Naive thymus-derived CD4-positive, alpha-beta T cell (primary cell): Measurements from ENCODE around the gene HM13. TPM values are rescaled to one million over a fixed set of nuclear protein-coding genes. Genes with fewer than 3 reads are reported as not detected.
"Not testable (repeated sequence)": the region's sequence is repeated elsewhere in the genome, so short reads cannot be mapped to it uniquely, and the experiment has no call there.

Experiments used
- ATAC-seq: fragments of 150-1000 bp; cut with Tn5 transposase; 2 replicates; pipeline ENCODE4 v1.10.0; 2021; ENCODE audit warnings: mild to moderate bottlenecking, moderate library complexity
- CTCF ChIA-PET: fragments of 350-600 bp; sonication (Branson Sonifier 250); formaldehyde crosslinking; loops from one replicate; lab custom pipeline; 2021; ENCODE audit warnings: antibody characterized with exemption; lab: Charles Lee
- POLR2A ChIA-PET: fragments of 350-600 bp; sonication (Branson Sonifier 250); formaldehyde crosslinking; loops from one replicate; lab custom pipeline; 2021; ENCODE audit warnings: antibody characterized with exemption, inconsistent platforms; lab: Charles Lee
- DNase-seq, 9 donors: peaks; one replicate each; pipeline versions ENCODE4 v3.0.0 to v3.0.0-alpha.2; 2020 to 2022; ENCODE audit warnings: mixed read lengths in 1 of 9
- H3K27ac ChIP-seq: one replicate; pipeline ENCODE4 v1.7.0; 2013; ENCODE audit warnings: mild to moderate bottlenecking, low read depth, low read length, moderate library complexity
- H3K27me3 ChIP-seq, 2 donors: one replicate each; pipeline ENCODE4 v1.7.0; 2013; ENCODE audit warnings: low read length in 2 of 2, mild to moderate bottlenecking in 2 of 2, moderate library complexity in 2 of 2; ENCODE audit not compliant: control insufficient read depth in 2 of 2, insufficient read depth in 2 of 2
- H3K36me3 ChIP-seq, 3 experiments: 1 replicate in 2 of 3; 2 replicates in 1 of 3; pipeline ENCODE4 v1.7.0; 2013; ENCODE audit warnings: low read length in 3 of 3, mild to moderate bottlenecking in 3 of 3, moderate library complexity in 1 of 3; ENCODE audit not compliant: insufficient read depth in 3 of 3, control insufficient read depth in 2 of 3
- H3K4me1 ChIP-seq, 2 donors: one replicate each; pipeline ENCODE4 v1.7.0; 2013; ENCODE audit warnings: low read length in 2 of 2, mild to moderate bottlenecking in 2 of 2, moderate library complexity in 1 of 2; ENCODE audit not compliant: control insufficient read depth in 2 of 2, insufficient read depth in 2 of 2
- H3K4me3 ChIP-seq: 2 replicates; pipeline ENCODE4 v1.7.0; 2013; ENCODE audit warnings: mild to moderate bottlenecking, low read length
- H3K9me3 ChIP-seq, 3 experiments: 1 replicate in 2 of 3; 2 replicates in 1 of 3; pipeline ENCODE4 v1.7.0; 2013; ENCODE audit warnings: low read length in 3 of 3; ENCODE audit not compliant: control insufficient read depth in 2 of 3
- H3K27ac Mint-ChIP-seq, 9 donors: one replicate each; pipeline ENCODE4 v1.8.0; 2020 to 2022; ENCODE audit warnings: mixed read lengths in 9 of 9, mild to moderate bottlenecking in 8 of 9, moderate library complexity in 5 of 9, inconsistent platforms in 2 of 9
- H3K27me3 Mint-ChIP-seq, 5 donors: one replicate each; pipeline ENCODE4 v1.8.0; 2021 to 2022; ENCODE audit warnings: mixed read lengths in 5 of 5, mild to moderate bottlenecking in 1 of 5
- H3K36me3 Mint-ChIP-seq, 5 donors: one replicate each; pipeline ENCODE4 v1.8.0; 2020 to 2022; ENCODE audit warnings: mixed read lengths in 5 of 5, mild to moderate bottlenecking in 3 of 5, inconsistent platforms in 1 of 5
- H3K4me1 Mint-ChIP-seq, 7 donors: one replicate each; pipeline ENCODE4 v1.8.0; 2020 to 2022; ENCODE audit warnings: mixed read lengths in 7 of 7, mild to moderate bottlenecking in 3 of 7, inconsistent platforms in 1 of 7
- H3K4me3 Mint-ChIP-seq, 10 donors: one replicate each; pipeline ENCODE4 v1.8.0; 2020 to 2022; ENCODE audit warnings: mild to moderate bottlenecking in 10 of 10, mixed read lengths in 10 of 10, moderate library complexity in 6 of 10, inconsistent platforms in 2 of 10
- H3K9me3 Mint-ChIP-seq, 11 donors: one replicate each; pipeline ENCODE4 v1.8.0; 2020 to 2022; ENCODE audit warnings: mixed read lengths in 11 of 11, mild to moderate bottlenecking in 4 of 11, inconsistent platforms in 1 of 11, moderate library complexity in 1 of 11
- intact Hi-C, 2 donors: fragments of 100-400 bp; cut with micrococcal nuclease; formaldehyde crosslinking; loops; one replicate each; pipeline ENCODE4 v1.15.1; 2023
- polyA plus RNA-seq, 2 donors: library from polyadenylated mRNA; unstranded; fragments of 300-500 nt; fragmentation: Illumina TruSeq; gene quantifications; one replicate each; pipeline ENCODE4 v1.2.3, GENCODE V29; 2021
- total RNA-seq, 6 experiments: library from RNA in 5 of 6; stranded (reverse) in 5 of 6; gene quantifications; 1 replicate in 5 of 6; 2 replicates in 1 of 6; pipeline ENCODE4 v1.2.3 and lab custom pipeline; 2021 to 2026

The HM13 gene
- total RNA-seq (100 to 1,000 TPM; 102 to 197 (median 133) TPM), polyA plus RNA-seq (100 to 1,000 TPM; 109 to 140 TPM), total RNA-seq (lab: John Stamatoyannopoulos, UW) (53.3 reads per million, percentile 72 among the genes with 10 or more reads in this experiment)

GRCh38 chr20:31514154-31515071, at the start of gene HM13:
HM13 (plus strand) TSS chr20:31514442; CDS start chr20:31514552, 110 bp downstream.
- Mint-ChIP-seq H3K4me3 (peak within 1 kb of the TSS in 3 of 10 donors; percentile 48 to 77 (median 75)), H3K9me3 (no peaks in the 10 kb centered on the region)

DNA sequence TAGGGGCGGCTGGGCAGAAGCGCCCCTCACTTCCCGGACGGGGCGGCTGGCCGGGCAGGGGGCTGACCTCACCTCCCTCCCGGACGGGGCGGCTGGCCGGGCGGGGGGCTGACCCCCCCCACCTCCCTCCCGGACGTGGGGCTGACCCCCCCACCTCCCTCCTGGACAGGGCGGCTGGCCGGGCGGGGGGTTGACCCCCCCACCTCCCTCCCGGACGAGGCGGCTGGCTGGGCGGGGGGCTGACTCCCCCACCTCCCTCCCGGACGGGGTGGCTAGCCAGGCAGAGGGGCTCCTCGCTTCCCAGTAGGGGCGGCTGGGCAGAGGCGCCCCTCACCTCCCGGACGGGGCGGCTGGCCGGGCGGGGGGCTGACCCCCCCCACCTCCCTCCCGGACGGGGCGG, 43.3 kb upstream of the HM13 start:
- DNase-seq, intact Hi-C loops, H3K27ac ChIP-seq, H3K9me3 ChIP-seq, POLR2A ChIA-PET, H3K36me3 Mint-ChIP-seq, CTCF ChIA-PET, H3K27ac Mint-ChIP-seq, H3K4me3 Mint-ChIP-seq, H3K36me3 ChIP-seq, H3K27me3 ChIP-seq, H3K4me3 ChIP-seq, ATAC-seq, H3K4me1 ChIP-seq: not testable (repeated sequence)
- H3K4me1 Mint-ChIP-seq = peaks cover 0 to 13% (median 3%) of the 10 kb centered on the region in 7 donors
- H3K27me3 Mint-ChIP-seq = peaks cover 25 to 30% (median 26%) of the 10 kb centered on the region in 5 donors
- H3K9me3 Mint-ChIP-seq = peaks cover 0 to 10% (median 4%) of the 10 kb centered on the region in 11 donors

More at GRCh38 chr20:31514154-31515071, at the start of gene HM13:
- Histone ChIP-seq H3K9me3 (no peaks in the 10 kb centered on the region), H3K4me1 (peaks cover 26% of the 10 kb centered on the region in 2 donors), H3K36me3 (peaks cover 0 to 9% (median 0%) of the 10 kb centered on the region in 3 experiments), H3K27me3 (no peaks in the 10 kb centered on the region), H3K27ac (peak within 1 kb of the TSS; percentile 83), H3K4me3 (peak within 1 kb of the TSS; percentile 90)
- Mint-ChIP-seq H3K27ac (peak within 1 kb of the TSS in 4 of 9 donors; percentile 80 to 92 (median 87)), H3K4me1 (peaks cover 5 to 13% (median 9%) of the 10 kb centered on the region in 7 donors), H3K36me3 (peaks cover 0 to 5% (median 0%) of the 10 kb centered on the region in 5 donors), H3K27me3 (peaks cover 0 to under 1% (median 0%) of the 10 kb centered on the region in 5 donors)
- peak; percentile 79 to 89 (median 88) for DNase-seq
- intact Hi-C loops = loop anchor here (1.0 to 10.0 kb wide), 9 partner anchors 33 to 1230 kb away; partner anchors contain the start of genes ID1 (in 2 of the 2) and BCL2L1 (in 1 of the 2)
- ATAC-seq = peak; percentile 96
- POLR2A ChIA-PET = interaction anchor here (0.6 kb wide), 1 partner anchor 54 kb away, joined by 3 read pairs; no protein-coding TSS in a partner anchor
- CTCF ChIA-PET = interaction anchor here (1.0 to 1.2 kb wide), 2 partner anchors 11 to 54 kb away, joined by 3 read pairs; no protein-coding TSS in a partner anchor

DNA sequence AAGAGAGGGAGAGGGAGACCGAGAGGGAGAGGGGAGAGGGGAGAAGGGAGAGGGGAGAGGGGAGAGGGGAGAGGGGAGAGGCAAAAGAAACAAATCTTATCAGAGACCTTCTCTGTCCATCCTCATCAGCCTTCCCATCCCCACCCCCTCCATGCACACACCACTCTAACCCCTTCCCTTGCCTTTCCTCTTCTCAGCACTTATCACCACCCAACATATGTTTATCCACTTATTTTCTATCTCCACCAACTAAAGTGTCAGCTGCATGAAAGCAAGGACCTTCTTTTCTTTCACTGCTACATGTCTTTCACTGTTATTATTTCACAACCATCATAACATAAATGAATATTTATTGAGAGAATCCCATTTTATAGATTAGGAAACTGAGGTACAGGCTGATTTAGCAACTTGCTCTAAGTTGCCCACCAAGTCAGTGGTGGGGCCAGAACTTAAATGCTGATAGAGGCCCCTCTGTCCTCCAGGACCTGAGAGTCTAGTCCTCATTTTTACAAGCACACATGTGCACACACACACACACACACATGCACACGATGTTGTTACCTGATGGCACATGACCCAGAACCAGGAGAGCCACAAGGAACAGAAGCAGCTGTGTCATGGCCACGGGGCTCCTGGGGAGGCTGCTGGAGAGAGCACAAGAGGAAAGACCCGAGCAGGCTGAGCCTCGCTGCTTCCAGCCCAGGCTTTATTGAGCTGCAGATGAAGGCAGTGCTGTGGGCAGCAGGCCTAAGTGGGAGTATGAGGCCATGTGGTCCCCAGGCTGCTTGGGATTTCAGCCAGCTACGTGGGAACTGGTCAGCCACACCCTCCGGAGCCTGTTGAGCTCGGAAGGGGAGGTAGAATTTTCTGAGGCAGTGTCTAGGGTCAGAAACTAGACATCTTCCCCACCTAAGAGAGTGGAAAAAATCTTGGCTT, 41.6 kb upstream of the HM13 start:
- intact Hi-C loops = no loop called here
- Mint-ChIP-seq H3K27me3 (peaks cover 35 to 43% (median 41%) of the 10 kb centered on the region in 5 donors), H3K36me3 (peaks cover 0 to 6% (median 4%) of the 10 kb centered on the region in 5 donors), H3K27ac (no peak overlapping the region), H3K4me1 (peaks cover 0 to 13% (median 3%) of the 10 kb centered on the region in 7 donors), H3K4me3 (no peak overlapping the region), H3K9me3 (peaks cover 0 to 11% (median 4%) of the 10 kb centered on the region in 11 donors)
- ChIA-PET CTCF (no interaction called here), POLR2A (no interaction called here)
- no peaks in the 10 kb centered on the region for H3K36me3 ChIP-seq
- H3K4me3 ChIP-seq = no peak overlapping the region
- H3K4me1 ChIP-seq = no peaks in the 10 kb centered on the region
- no peak overlapping the region for H3K27ac ChIP-seq
- H3K9me3 ChIP-seq = no peaks in the 10 kb centered on the region
- H3K27me3 ChIP-seq = peaks cover 0 to 5% of the 10 kb centered on the region in 2 donors
- no peak for DNase-seq
- no peak for ATAC-seq

GRCh38 chr20:31473331-31474096, 40.7 kb upstream of the HM13 start:
- no peaks in the 10 kb centered on the region for H3K4me1 ChIP-seq
- H3K4me1 Mint-ChIP-seq = peaks cover 0 to 13% (median 3%) of the 10 kb centered on the region in 7 donors
- no peak for DNase-seq
- ChIA-PET CTCF (no interaction called here), POLR2A (no interaction called here)
- no peak for ATAC-seq
- no peak overlapping the region for H3K27ac ChIP-seq
- H3K4me3 Mint-ChIP-seq = peak overlapping the region in 3 of 10 donors; percentile 6 to 63 (median 9)
- peaks cover 0 to 11% (median 4%) of the 10 kb centered on the region in 11 donors for H3K9me3 Mint-ChIP-seq
- H3K27me3 Mint-ChIP-seq = peaks cover 35 to 52% (median 50%) of the 10 kb centered on the region in 5 donors
- intact Hi-C loops = no loop called here
- H3K36me3 Mint-ChIP-seq = peaks cover 0 to 6% (median 4%) of the 10 kb centered on the region in 5 donors
- no peak overlapping the region for H3K27ac Mint-ChIP-seq
- peaks cover 0 to 5% of the 10 kb centered on the region in 2 donors for H3K27me3 ChIP-seq
- no peaks in the 10 kb centered on the region for H3K9me3 ChIP-seq
- H3K4me3 ChIP-seq = no peak overlapping the region
- no peaks in the 10 kb centered on the region for H3K36me3 ChIP-seq

- Histone ChIP-seq H3K4me1 (no peaks in the 10 kb centered on the region), H3K36me3 (no peaks in the 10 kb centered on the region), H3K27ac (no peak overlapping the region), H3K27me3 (peaks cover 0 to 5% of the 10 kb centered on the region in 2 donors), H3K4me3 (no peak overlapping the region), H3K9me3 (no peaks in the 10 kb centered on the region)
- peaks cover 36 to 53% (median 51%) of the 10 kb centered on the region in 5 donors for H3K27me3 Mint-ChIP-seq
- peak overlapping the region in 2 of 10 donors; percentile 6 to 15 for H3K4me3 Mint-ChIP-seq
- H3K36me3 Mint-ChIP-seq = peaks cover 0 to 6% (median 4%) of the 10 kb centered on the region in 5 donors
- ChIA-PET POLR2A (no interaction called here), CTCF (no interaction called here)
- ATAC-seq = no peak
- no peak for DNase-seq
- H3K27ac Mint-ChIP-seq = no peak overlapping the region
- H3K4me1 Mint-ChIP-seq = peaks cover 0 to 13% (median 3%) of the 10 kb centered on the region in 7 donors
- intact Hi-C loops = no loop called here
- peaks cover 0 to 11% (median 4%) of the 10 kb centered on the region in 11 donors for H3K9me3 Mint-ChIP-seq
Measured at GRCh38 chr20:31474097-31474436, 40.2 kb upstream of the HM13 start.
